ENCODE data around the gene IL2RA.
"Not testable (repeated sequence)": the region's sequence is repeated elsewhere in the genome, so short reads cannot be mapped to it uniquely, and the experiment has no call there.

The IL2RA gene

GRCh38 chr10:6062101-6062771, at the start of gene IL2RA:
TSS of gene IL2RA (minus strand) at chr10:6062367. CDS start at chr10:6062151, 216 bp downstream.
- no peak for DNase-seq

GRCh38 chr10:6110136-6110535, 48.0 kb upstream of the IL2RA start:
- DNase-seq = no peak

DNA sequence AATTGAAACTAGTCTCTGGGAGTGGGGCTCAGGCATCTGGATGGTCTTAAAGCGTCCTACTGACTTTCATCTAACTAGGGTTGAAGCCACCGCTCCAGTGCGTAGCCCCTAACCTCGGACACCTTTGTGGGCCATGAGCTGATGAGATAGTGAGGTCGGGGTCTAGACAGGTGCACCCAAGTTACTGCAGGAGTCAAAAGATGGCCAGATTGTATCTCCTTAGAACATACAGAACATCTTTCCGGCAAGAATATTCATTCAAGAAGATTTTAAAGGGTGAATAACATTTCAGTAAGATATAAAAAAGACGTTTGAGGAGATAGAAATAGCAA, 47.2 kb upstream of the IL2RA start:
- DNase-seq = no peak

DNA sequence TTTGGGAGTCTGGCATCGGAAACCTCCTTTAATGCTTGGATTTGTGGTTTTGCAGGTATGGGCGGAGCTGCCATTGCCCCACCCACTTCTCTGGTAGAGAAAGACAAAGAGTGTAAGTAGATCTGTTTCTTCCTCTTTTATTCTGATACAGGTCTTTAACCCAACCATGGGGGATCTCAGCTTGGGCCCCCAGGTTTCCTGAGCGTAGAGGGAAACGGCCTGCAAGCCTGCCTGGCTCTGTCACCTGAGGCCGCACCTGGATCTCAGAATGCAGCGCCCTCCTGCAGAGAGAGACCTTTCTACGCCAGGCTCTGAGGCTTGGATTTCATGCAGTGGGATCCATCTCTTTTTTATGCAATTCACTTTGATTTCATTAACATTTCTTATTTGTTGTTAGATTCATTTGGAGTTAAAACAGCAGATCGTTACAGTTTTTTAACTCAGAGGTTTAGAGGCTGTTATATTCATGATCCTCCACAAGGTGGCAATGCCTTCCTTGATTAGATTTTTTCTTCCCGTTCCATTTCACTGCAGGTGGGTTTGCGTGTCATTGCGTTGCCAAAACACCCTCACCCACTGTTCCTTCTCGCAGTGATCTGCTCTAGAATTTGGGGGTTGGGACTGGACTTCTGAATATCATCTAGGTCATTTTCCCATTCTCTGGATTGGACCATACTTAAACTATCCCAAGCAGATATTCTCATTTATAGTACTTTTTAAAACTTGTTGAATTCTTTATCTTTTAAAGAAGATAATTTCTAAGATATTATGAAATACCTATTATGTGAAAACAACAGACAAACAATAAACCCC, 46.7 kb upstream of the IL2RA start:
- peak; percentile 1 for DNase-seq

DNA sequence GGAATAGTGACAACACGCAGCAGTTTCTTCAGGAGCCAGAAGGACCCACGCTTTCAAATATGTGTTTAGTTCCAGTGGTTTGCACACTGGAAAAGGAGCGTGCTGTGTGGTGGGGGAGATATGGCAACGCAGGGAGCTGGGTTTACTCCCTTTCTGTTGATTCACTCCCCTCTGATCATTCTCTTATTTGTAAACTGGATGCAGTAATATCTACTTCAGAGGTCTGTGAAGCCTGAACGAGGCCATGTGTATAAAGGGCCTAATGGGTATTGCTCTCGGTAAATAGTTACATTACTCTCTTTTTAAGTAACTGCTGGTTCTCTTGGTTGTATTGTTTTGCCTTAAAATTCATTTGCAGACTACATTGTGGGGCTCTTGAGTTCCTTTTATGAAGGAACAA, 45.9 kb upstream of the IL2RA start:
- no peak for DNase-seq

GRCh38 chr10:6107616-6108015, 45.4 kb upstream of the IL2RA start:
- DNase-seq = not testable (repeated sequence)

GRCh38 chr10:6103591-6103990, 41.4 kb upstream of the IL2RA start:
- no peak for DNase-seq

GRCh38 chr10:6102128-6102527, 40.0 kb upstream of the IL2RA start:
- DNase-seq = no peak

DNA sequence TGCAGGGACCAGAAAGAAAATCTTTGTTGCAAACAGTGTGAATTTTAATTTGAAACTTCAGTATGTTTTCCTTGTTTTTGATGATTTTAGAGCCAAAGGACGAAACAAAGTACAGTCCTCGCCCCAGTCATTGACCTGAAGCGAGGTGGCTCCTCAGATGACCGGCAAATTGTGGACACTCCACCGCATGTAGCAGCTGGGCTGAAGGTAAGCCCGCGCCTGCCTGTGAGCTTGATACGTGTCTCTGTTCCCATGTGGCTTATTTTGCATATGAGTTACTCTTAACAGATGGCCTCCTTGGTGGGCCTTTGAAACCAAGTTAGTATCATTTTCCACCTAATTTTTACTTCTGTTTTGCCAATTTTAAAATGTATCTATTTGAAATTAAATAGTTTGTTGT, 39.0 kb upstream of the IL2RA start:
- no peak for DNase-seq

DNA sequence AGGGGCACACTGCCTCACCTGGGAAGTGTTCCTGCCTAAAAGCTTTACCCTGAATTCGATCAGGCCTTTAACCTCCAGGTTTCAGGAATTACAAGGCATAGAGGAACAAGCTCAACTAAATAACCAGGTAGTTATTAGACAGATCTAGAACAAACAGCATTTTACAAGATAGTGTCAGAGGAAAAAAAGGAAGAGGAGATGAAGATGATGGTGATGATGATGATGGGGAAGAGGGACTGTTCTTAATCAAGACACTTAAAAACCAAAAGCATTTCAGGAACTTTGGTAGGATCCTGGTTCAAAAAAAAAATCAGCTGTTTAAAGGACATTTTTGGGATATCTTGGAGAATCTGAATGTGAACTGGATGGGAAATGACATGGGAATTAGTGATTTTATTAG, 38.2 kb upstream of the IL2RA start:
- DNase-seq = no peak

DNA sequence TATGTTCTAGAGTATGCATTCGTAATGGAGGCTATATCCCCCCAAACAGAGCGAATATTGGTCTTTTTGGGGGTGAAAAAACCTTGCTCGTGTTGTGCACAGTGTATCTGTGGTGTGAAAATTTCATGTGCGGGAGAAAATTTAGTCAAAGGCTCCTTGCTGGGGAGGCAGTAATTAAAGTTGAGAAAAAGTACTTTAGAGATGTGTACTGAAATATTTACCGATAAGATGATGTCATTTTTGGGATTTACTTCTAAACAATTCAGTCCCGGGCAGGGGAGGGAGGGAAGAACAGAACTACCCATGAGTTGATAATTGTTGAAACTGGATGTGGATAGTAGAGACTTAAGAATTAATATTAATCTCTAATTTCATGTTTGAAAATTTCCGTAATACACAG, 36.0 kb upstream of the IL2RA start:
- DNase-seq = no peak

- no peak for DNase-seq
Measured at GRCh38 chr10:6097063-6097462, 34.9 kb upstream of the IL2RA start.

DNA sequence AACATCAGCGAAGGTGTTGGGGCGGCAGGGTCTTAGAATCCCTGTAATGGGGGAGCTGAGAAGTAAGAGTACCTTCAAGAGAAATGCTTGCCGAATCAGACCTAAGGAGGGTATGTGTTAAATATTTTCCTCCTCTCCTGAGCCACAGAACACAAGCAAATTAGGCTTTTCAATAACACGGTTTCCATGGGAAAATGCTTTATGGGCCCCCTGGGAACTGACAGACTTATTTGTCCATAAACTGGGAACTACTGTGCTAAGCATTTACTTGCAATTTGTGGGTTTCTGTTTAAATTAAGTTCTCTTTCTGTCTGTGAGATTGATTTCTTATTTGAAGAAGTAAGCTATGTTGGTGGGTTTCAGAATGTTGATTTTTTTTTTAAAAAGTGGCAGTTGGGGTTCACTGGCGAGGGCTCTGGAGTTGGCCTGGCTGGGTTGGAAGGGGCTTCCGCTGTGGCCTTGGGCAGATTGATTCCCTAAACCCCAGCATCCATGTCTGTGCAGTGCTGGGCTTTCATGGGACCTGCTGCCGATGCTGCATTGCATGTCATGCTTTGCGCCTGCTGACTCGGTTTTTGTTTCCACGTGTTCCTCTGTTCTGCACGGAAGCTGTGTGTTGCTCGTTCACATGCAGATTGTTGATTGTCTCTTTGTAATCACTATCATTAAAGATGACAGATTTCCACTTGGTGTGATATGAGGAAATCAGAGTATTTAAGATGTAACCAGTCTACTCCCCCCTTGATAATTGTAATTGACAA, 33.8 kb upstream of the IL2RA start:
- DNase-seq = no peak

DNA sequence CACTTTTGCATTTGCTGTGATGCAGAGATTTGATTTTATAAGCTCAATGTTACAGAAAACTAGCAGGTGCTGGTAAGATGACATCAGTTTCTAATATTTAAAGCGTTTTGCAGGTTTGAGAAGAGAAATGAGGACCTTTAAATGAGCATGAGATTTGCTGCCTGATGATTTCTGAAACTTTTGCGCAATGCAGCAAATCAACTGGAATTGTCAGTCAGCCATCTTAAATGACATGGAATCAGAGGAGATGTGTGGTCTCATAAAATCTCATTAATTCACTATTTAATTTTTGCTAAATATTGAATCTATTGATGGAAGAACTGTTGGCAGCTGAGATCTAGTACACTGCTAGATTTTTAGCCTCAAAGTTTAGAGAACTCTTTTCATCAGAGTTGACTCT, 30.6 kb upstream of the IL2RA start:
- DNase-seq = no peak

DNA sequence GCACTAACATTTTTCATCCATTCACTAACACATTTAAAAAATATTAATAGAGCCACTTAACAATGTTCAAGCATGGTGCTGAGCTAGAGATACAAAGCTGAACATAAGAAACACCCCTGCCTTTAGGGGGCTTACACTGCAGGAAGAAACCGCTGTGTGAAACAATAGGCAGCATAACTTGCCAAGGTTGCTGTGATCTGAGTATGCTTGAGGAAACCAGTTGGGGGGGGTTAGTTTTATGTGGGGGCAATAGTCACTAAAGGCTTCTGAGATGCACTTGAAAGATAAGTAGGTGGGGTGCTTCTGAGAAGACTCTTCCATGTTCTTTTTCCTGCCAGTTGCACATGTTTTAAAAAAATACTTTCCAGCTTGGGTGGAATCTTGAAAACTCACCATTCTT, 29.5 kb upstream of the IL2RA start:
- no peak for DNase-seq

GRCh38 chr10:6089334-6090219, 27.4 kb upstream of the IL2RA start:
- no peak for DNase-seq

DNA sequence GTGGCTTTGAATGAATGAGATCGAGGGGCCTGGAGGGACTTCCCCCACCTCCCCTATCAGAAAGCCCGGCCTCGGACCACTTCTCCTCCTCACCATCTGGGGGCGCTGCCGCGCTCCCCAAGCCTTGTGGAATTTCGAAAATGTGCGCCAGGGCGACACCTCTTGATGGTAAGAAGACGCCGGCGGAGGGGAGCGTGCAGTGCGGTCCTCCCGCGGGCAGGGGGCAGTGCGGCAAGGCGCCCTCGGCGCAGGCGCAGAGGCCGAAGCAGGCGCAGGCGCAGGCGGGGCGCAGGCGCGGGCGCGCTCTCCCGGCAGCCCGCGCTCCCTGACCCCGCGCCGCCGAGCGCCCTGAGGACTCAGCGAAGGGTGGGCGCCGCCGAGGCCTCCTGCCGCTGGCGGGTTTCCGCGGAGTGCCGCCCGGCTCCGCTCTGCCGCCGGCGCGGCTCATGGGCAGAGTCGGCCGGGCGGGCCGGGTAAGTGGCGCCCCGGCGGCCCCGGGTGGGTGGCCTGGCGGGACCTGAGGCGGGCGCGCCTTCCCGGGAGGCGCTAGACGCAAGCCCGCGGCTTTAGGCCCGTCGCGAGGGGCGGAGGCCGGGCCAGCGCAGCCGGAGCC, 26.7 kb upstream of the IL2RA start, which contains the start of gene RBM17:
Gene RBM17, plus strand, starts transcription at position 314 of the 613 bp plus-strand sequence. CDS start 8,032 bp downstream, outside the sequence.
- DNase-seq = peak; percentile 57

DNA sequence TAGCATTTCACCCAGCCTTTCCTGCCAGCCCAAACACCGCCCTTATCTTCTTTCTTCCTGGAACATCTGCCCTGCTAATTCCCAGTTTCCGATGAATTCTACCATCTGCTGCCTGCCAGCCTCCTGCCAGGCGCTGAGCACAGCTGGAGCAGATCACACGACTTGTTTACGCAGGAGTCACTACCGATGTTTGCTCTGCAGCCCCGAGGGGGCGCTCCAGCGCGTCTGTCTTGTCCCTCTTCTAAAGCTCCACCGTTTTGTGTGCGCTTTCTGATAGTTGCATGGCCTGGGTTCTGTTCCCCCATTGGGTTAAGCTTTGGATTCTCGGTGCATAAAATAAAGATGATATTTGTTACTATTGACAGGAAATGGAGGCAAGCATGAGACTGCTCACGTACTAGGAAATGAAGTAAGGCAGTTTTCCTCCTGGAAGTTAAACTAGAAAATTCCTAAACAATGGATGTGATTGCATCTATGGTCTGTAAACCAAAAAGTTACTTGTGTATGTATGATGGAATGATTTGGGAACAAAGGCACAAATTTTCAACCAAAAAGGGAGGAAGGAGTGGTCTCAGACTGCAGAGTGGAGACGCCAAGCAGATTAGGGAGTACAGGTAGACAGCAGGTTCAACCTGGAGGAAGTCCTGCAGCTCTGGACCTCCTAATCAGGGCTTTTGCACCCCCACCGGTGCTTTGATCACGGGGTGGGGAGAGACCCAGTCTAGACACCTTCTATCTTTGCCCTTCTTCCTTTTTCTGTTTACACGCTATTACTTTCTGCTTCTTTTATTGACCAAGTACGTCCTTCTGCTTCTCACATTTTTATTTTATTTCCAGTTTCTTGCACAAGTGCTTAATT, 24.4 kb upstream of the IL2RA start:
- peak; percentile 40 for DNase-seq

GRCh38 chr10:6083523-6084475, 21.6 kb upstream of the IL2RA start:
- DNase-seq = no peak

Measured in DMS79 treated with DMSO at 0.1 percent for 48 hours (cell line).